ENCODE data around the gene MYH7. TPM values are rescaled to one million over a fixed set of nuclear protein-coding genes. Genes with fewer than 3 reads are reported as not detected.

Gene MYH7
- total RNA-seq, 6 donors from 2014 or later, result not detected

DNA sequence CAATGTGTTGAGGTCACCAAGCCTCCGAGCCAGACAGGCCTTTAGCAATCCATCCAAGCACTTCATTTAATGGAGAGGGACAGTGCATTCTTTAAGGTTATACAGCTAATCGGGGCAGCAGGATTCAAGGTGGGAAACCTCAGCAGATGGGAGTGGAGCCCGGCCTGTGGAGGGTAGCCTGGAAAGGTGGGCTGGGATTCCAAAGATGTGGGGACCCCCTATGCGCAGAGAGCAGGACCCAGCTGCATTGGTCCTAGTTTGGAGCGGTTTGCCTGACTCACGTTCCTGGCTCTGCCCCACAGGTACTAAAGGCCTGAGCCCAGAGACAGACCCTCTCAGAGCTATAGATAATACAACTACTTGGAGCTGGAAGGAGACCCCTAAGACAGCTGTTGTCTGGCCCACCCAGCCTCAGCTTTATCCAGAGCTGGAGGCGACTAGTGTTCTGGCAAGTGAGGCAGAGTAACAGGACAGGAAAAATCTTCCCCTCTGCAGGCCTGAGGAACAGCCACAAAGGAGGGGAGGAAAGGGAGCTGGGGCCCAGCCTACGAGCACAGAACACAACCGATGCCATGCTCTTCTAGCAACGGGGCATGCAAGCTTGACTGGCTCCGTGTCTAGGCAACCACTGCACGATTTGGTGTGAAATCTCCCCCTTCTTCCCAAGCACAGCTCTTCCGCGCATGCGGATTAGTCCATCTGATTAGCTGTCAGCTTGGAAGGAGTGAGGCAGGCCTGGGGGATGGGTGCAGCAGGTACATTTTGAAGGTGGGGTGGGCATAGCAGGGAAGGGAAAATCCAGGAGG lies 1.1 kb upstream of the MYH7 start:
- Histone ChIP-seq H3K9me3 (no peaks in the 10 kb centered on the region), H3K27ac (no peak overlapping the region), H3K4me1 (no peaks in the 10 kb centered on the region), H3K36me3 (no peaks in the 10 kb centered on the region), H3K4me3 (no peak overlapping the region), H3K27me3 (no peaks in the 10 kb centered on the region)
- DNase-seq (no peak), ATAC-seq (ENCODE audit: low FRiP score in 2 of 2) (no peak)
- TF ChIP-seq POLR2AphosphoS5 (IDR thresholded peaks at IDR 0.05), result no peak
- no peak for TF ChIP-seq POLR2A (IDR thresholded peaks at IDR 0.05)
- TF ChIP-seq, protein P1, sequence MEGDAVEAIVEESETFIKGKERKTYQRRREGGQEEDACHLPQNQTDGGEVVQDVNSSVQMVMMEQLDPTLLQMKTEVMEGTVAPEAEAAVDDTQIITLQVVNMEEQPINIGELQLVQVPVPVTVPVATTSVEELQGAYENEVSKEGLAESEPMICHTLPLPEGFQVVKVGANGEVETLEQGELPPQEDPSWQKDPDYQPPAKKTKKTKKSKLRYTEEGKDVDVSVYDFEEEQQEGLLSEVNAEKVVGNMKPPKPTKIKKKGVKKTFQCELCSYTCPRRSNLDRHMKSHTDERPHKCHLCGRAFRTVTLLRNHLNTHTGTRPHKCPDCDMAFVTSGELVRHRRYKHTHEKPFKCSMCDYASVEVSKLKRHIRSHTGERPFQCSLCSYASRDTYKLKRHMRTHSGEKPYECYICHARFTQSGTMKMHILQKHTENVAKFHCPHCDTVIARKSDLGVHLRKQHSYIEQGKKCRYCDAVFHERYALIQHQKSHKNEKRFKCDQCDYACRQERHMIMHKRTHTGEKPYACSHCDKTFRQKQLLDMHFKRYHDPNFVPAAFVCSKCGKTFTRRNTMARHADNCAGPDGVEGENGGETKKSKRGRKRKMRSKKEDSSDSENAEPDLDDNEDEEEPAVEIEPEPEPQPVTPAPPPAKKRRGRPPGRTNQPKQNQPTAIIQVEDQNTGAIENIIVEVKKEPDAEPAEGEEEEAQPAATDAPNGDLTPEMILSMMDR (IDR thresholded peaks at IDR 0.05), result no peak
- TF ChIP-seq EP300 (IDR thresholded peaks at IDR 0.05), result no peak
- 69 to 77% methylated on average over 8 to 15 of the region's 15 CpGs for WGBS, 2 donors

DNA sequence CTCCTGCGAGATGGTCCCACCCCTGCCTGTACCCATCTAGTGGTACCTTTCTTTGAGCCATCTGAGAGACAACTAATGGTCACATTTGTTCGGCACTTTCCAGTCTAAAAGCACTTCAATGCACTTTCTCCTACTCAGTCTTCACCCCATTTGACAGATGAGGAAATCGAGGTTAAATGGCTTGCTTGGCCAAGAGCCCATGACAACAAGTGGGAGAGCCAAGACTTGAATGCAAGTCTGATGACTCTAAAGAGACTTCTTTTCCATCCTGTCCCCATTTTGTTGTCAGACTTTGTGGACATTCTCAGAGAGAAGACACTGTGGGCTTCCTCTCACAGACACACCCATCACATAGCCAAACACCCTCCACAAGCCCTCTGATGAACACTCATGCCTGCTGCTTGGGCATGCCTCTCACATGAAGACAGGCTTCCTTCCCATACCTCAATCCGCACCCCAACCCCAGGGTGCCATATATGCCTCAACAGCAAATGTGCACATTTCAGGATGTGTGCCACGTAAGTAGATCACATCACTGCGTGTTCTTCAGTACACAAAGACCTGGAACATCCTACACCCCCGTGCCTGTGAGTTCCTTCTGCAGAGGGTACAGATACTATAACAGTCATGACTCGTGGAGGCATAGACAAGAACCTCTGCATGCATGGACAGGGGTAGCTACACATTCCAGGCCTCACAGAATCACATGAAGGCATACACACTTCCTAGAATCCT lies 805 bp downstream of the MYH7 start:
- DNase-seq (peak in 1 of 2 donors; percentile 13), ATAC-seq (ENCODE audit: low FRiP score in 2 of 2) (no peak)
- H3K4me3 ChIP-seq, result no peak overlapping the region
- H3K27me3 ChIP-seq, result no peaks in the 10 kb centered on the region
- no peak overlapping the region for H3K27ac ChIP-seq
- H3K4me1 ChIP-seq, result no peaks in the 10 kb centered on the region
- 86 to 89% methylated on average over 8 of the region's 8 CpGs for WGBS, 2 donors
- no peaks in the 10 kb centered on the region for H3K36me3 ChIP-seq
- no peaks in the 10 kb centered on the region for H3K9me3 ChIP-seq
- TF ChIP-seq EP300 (IDR thresholded peaks at IDR 0.05), result no peak
- TF ChIP-seq, protein P1 (IDR thresholded peaks at IDR 0.05), result no peak
- TF ChIP-seq POLR2A (IDR thresholded peaks at IDR 0.05), result no peak
- TF ChIP-seq POLR2AphosphoS5 (IDR thresholded peaks at IDR 0.05), result no peak

DNA sequence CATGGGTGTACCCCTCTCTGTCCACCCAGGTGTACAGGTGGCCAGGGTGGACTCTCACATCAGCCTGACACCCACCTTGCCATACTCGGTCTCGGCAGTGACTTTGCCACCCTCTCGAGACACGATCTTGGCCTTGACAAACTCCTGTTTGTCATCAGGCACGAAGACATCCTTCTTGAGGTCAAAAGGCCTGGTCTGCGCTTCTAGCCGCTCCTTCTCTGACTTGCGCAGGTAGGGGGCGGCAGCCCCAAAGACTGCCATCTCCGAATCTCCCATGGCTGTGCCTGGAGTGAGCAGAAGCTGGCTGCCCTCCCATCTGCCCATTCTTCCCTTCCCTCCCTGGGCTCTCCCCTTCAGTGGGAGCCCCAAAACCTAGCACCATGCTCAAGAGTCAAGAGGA lies 2.0 kb downstream of the MYH7 start:
- no peaks in the 10 kb centered on the region for H3K27me3 ChIP-seq
- no peaks in the 10 kb centered on the region for H3K36me3 ChIP-seq
- 75 to 76% methylated on average over 4 to 10 of the region's 10 CpGs for WGBS, 2 donors
- H3K4me3 ChIP-seq, result no peak overlapping the region
- no peaks in the 10 kb centered on the region for H3K9me3 ChIP-seq
- H3K4me1 ChIP-seq, result no peaks in the 10 kb centered on the region
- TF ChIP-seq, protein P1 (IDR thresholded peaks at IDR 0.05), result no peak
- TF ChIP-seq POLR2A (IDR thresholded peaks at IDR 0.05) (no peak), POLR2AphosphoS5 (IDR thresholded peaks at IDR 0.05) (no peak), EP300 (IDR thresholded peaks at IDR 0.05) (no peak)
- DNase-seq (no peak), ATAC-seq (ENCODE audit: low FRiP score in 2 of 2) (no peak)
- no peak overlapping the region for H3K27ac ChIP-seq

DNA sequence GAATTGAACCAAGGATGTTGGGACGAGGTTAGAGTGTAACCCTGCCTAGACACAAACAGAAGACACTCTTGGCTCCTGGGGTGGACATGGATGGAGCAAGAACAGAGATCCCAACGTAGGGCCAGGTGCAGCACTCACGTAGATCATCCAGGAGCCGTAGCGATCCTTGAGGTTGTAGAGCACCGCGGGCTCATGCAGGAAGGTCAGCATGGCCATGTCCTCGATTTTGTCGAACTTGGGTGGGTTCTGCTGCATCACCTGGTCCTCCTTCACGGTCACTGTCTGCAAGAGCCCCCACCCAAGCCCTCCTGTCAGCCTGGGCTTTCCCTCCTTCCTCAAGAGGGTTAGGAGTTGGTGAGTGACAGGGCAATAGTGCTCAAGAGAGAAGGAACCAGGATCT lies 2.5 kb downstream of the MYH7 start:
- ATAC-seq (ENCODE audit: low FRiP score in 2 of 2) (no peak), DNase-seq (no peak)
- Histone ChIP-seq H3K9me3 (no peaks in the 10 kb centered on the region), H3K4me3 (no peak overlapping the region), H3K36me3 (no peaks in the 10 kb centered on the region), H3K4me1 (no peaks in the 10 kb centered on the region), H3K27ac (no peak overlapping the region), H3K27me3 (no peaks in the 10 kb centered on the region)
- TF ChIP-seq POLR2A (IDR thresholded peaks at IDR 0.05), result no peak
- TF ChIP-seq EP300 (IDR thresholded peaks at IDR 0.05), result no peak
- no peak for TF ChIP-seq POLR2AphosphoS5 (IDR thresholded peaks at IDR 0.05)
- TF ChIP-seq, protein P1 (IDR thresholded peaks at IDR 0.05), result no peak
- 87 to 89% methylated on average over 10 of the region's 10 CpGs for WGBS, 2 donors
